Smooth muscle cell (in vitro differentiated cells): ENCODE measurements around the gene ACOD1. TPM values are rescaled to one million over a fixed set of nuclear protein-coding genes. Genes with fewer than 3 reads are reported as not detected.

Experiments used
- DNase-seq: peaks from one replicate; lab custom pipeline; 2025; ENCODE audit not compliant: unreplicated experiment; lab: John Stamatoyannopoulos, UW
- H2AFZ ChIP-seq: fragments of 200-600 bp; sonication (generic); 2 replicates; pipeline ENCODE4 v1.6.0; 2016; ENCODE audit warnings: antibody characterized with exemption, low read depth, mild to moderate bottlenecking
- H3F3A ChIP-seq: fragments of 200-600 bp; sonication (generic); 2 replicates; pipeline ENCODE4 v1.6.0; 2017; ENCODE audit warnings: antibody characterized with exemption, low read depth
- H3K27ac ChIP-seq: fragments of 200-600 bp; sonication (generic); 2 replicates; pipeline ENCODE4 v1.5.1; 2016; ENCODE audit warnings: low read depth, mild to moderate bottlenecking
- H3K27me3 ChIP-seq: fragments of 200-600 bp; sonication (generic); 2 replicates; pipeline ENCODE4 v1.6.1; 2016; ENCODE audit warnings: low read depth, mild to moderate bottlenecking
- H3K36me3 ChIP-seq: fragments of 200-600 bp; sonication (generic); 2 replicates; pipeline ENCODE4 v1.5.1; 2016; ENCODE audit warnings: low read depth
- H3K4me1 ChIP-seq: fragments of 200-600 bp; sonication (generic); 2 replicates; pipeline ENCODE4 v1.5.1; 2016; ENCODE audit warnings: low read depth
- H3K4me2 ChIP-seq: fragments of 200-600 bp; sonication (generic); 2 replicates; pipeline ENCODE4 v1.6.0; 2016; ENCODE audit warnings: mild to moderate bottlenecking
- H3K4me3 ChIP-seq: fragments of 200-600 bp; sonication (generic); 2 replicates; pipeline ENCODE4 v1.5.1; 2016; ENCODE audit warnings: mild to moderate bottlenecking
- H3K79me2 ChIP-seq: fragments of 200-600 bp; sonication (generic); 2 replicates; pipeline ENCODE4 v1.6.0; 2016; ENCODE audit warnings: low read depth, mild to moderate bottlenecking
- H3K9ac ChIP-seq: fragments of 200-600 bp; sonication (generic); 2 replicates; pipeline ENCODE4 v1.6.0; 2016; ENCODE audit warnings: low read depth
- H3K9me3 ChIP-seq: fragments of 200-600 bp; sonication (generic); replicated peaks from 2 replicates; pipeline ENCODE4 v1.5.1; 2016; ENCODE audit warnings: low read depth
- H4K20me1 ChIP-seq: fragments of 200-600 bp; sonication (generic); 2 replicates; pipeline ENCODE4 v1.6.0; 2016; ENCODE audit warnings: low read depth
- WGBS: methylation state at CpG from one replicate; pipeline ENCODE4 v1.1.7; 2016; ENCODE audit warnings: low lambda C conversion rate; 5-methylcytosine and 5-hydroxymethylcytosine counted together
- polyA plus RNA-seq: library from polyadenylated mRNA; unstranded; fragments of >200 nt; fragmentation: Nextera tagmentation; extraction: Ambion mirVana; gene quantifications from 2 replicates; pipeline ENCODE4 v1.2.1, GENCODE V29; 2016
- total RNA-seq: library from RNA; depleted of rRNA; stranded (reverse); fragments of >200 nt; gene quantifications from 2 replicates; pipeline ENCODE4 v1.2.3, GENCODE V29; 2014
- TF ChIP-seq, protein P1 (sequence below): fragments of 200-600 bp; sonication (generic); IDR thresholded peaks from 2 replicates; pipeline ENCODE4 v1.5.1; 2017; ENCODE audit warnings: borderline replicate concordance, mild to moderate bottlenecking, antibody characterized with exemption; ENCODE audit not compliant: insufficient read depth, poor library complexity, severe bottlenecking

ACOD1 gene
- total and polyA plus RNA-seq, 2 experiments from 2014 or later: not detected

DNA sequence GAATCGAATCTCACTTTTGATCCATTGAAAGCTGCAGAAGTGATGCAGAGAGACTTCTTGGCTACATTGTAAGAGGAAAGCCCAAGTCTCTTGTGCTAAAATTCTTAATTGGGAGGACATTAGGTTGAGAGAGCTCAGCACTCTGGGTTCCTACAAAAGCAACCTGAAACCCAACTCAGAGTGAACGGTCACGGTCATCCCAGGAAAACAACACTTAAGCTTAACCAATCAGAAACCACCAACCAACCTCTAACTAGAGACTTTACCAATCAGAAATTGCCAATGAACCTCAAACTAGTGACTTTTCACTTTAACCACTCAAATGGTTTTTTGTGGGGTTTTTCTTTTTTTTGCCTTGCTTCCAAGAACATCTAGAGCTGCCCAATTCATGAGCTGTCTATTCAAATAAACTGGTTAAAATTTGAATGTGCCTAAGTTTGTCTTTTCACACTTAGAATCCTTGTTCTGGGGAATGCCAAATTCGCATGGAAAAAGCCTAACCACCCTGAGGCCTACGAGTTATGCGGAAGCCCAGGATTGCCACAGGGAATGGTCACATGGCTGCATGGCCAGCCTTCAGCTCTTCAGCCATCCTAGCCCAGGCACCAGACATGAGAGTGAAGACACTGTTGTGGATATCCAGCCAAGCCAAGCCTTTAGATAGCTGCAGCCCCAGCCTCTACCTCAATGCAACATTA, 25.8 kb downstream of the ACOD1 start:
- Histone ChIP-seq H3K27me3 (no peaks in the 10 kb centered on the region), H3K27ac (no peak overlapping the region), H3K4me3 (no peak overlapping the region), H3K9me3 (no peaks in the 10 kb centered on the region), H3F3A (no peaks in the 10 kb centered on the region), H3K79me2 (no peaks in the 10 kb centered on the region), H3K9ac (no peak overlapping the region), H4K20me1 (no peaks in the 10 kb centered on the region), H2AFZ (no peak overlapping the region), H3K36me3 (no peaks in the 10 kb centered on the region), H3K4me2 (no peak overlapping the region), H3K4me1 (no peaks in the 10 kb centered on the region)
- TF ChIP-seq, protein P1, sequence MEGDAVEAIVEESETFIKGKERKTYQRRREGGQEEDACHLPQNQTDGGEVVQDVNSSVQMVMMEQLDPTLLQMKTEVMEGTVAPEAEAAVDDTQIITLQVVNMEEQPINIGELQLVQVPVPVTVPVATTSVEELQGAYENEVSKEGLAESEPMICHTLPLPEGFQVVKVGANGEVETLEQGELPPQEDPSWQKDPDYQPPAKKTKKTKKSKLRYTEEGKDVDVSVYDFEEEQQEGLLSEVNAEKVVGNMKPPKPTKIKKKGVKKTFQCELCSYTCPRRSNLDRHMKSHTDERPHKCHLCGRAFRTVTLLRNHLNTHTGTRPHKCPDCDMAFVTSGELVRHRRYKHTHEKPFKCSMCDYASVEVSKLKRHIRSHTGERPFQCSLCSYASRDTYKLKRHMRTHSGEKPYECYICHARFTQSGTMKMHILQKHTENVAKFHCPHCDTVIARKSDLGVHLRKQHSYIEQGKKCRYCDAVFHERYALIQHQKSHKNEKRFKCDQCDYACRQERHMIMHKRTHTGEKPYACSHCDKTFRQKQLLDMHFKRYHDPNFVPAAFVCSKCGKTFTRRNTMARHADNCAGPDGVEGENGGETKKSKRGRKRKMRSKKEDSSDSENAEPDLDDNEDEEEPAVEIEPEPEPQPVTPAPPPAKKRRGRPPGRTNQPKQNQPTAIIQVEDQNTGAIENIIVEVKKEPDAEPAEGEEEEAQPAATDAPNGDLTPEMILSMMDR: no peak
- 90% methylated on average over 6 of the region's 6 CpGs for WGBS
- DNase-seq: no peak

GRCh38 chr13:76974618-76974975, 26.3 kb downstream of the ACOD1 start:
- Histone ChIP-seq H3F3A (no peaks in the 10 kb centered on the region), H3K9me3 (no peaks in the 10 kb centered on the region), H3K9ac (no peak overlapping the region), H2AFZ (no peak overlapping the region), H3K79me2 (no peaks in the 10 kb centered on the region), H3K36me3 (no peaks in the 10 kb centered on the region), H3K27ac (no peak overlapping the region), H3K4me2 (no peak overlapping the region), H3K4me1 (no peaks in the 10 kb centered on the region), H4K20me1 (no peaks in the 10 kb centered on the region), H3K4me3 (no peak overlapping the region), H3K27me3 (no peaks in the 10 kb centered on the region)
- TF ChIP-seq, protein P1: no peak
- WGBS: 83% methylated on average over 3 of the region's 3 CpGs
- no peak for DNase-seq

DNA sequence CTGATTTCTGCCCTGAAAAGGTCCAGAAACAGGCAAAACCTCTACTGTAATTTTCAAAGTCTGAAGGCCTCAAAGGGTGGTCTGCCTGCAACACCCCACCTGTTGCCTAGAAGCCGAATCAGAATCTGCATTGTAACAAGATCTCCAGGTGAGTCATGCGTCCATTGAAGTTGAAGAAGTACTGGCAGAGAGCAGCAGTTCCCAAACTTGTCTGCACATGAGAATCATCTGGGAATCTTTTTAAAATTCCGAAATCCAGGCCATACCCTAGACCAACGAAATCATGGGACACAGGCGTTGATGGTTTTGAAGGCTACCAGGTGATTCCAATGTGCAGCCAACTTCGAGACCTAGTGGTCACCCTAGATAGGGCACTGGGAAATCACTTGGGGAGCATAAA, 27.6 kb downstream of the ACOD1 start:
- H3F3A ChIP-seq: no peaks in the 10 kb centered on the region
- H3K4me2 ChIP-seq: no peak overlapping the region
- H3K9ac ChIP-seq: no peak overlapping the region
- no peak overlapping the region for H3K27ac ChIP-seq
- H3K36me3 ChIP-seq: no peaks in the 10 kb centered on the region
- H3K27me3 ChIP-seq: peaks cover 7% of the 10 kb centered on the region
- H4K20me1 ChIP-seq: no peaks in the 10 kb centered on the region
- TF ChIP-seq, protein P1: no peak
- 85% methylated on average over 6 of the region's 6 CpGs for WGBS
- H3K79me2 ChIP-seq: no peaks in the 10 kb centered on the region
- no peaks in the 10 kb centered on the region for H3K9me3 ChIP-seq
- no peak for DNase-seq
- no peak overlapping the region for H3K4me3 ChIP-seq
- H3K4me1 ChIP-seq: peaks cover 4% of the 10 kb centered on the region
- no peak overlapping the region for H2AFZ ChIP-seq

- TF ChIP-seq, protein P1: no peak
- H3K9ac ChIP-seq: no peak overlapping the region
- peaks cover 4% of the 10 kb centered on the region for H3K4me1 ChIP-seq
- no peaks in the 10 kb centered on the region for H4K20me1 ChIP-seq
- H2AFZ ChIP-seq: no peak overlapping the region
- H3K9me3 ChIP-seq: no peaks in the 10 kb centered on the region
- no peak overlapping the region for H3K4me2 ChIP-seq
- DNase-seq: no peak
- no peaks in the 10 kb centered on the region for H3F3A ChIP-seq
- H3K4me3 ChIP-seq: no peak overlapping the region
- H3K36me3 ChIP-seq: no peaks in the 10 kb centered on the region
- H3K27me3 ChIP-seq: peaks cover 13% of the 10 kb centered on the region
- no peaks in the 10 kb centered on the region for H3K79me2 ChIP-seq
- H3K27ac ChIP-seq: no peak overlapping the region
- WGBS: 74% methylated on average over 8 of the region's 8 CpGs
These were observed 28.2 kb downstream of the ACOD1 start for GRCh38 chr13:76976490-76976889.
